Effector memory CD8-positive, alpha-beta T cell (primary cell): ENCODE results near the gene ADCY10.
"Not testable (repeated sequence)": the region's sequence is repeated elsewhere in the genome, so short reads cannot be mapped to it uniquely, and the experiment has no call there.

ENCODE experiments used
- ATAC-seq: fragments of 150-1000 bp; cut with Tn5 transposase; replicated peaks from 2 replicates; pipeline ENCODE4 v1.10.0; 2021; ENCODE audit warnings: mild to moderate bottlenecking, moderate library complexity
- DNase-seq, 3 experiments: peaks; one replicate each; pipeline ENCODE4 v3.0.0; 2021
- H3K27ac Mint-ChIP-seq, 2 donors: one replicate each; pipeline ENCODE4 v1.8.0; 2022; ENCODE audit warnings: mild to moderate bottlenecking in 2 of 2, mixed read lengths in 2 of 2, moderate library complexity in 2 of 2
- H3K27me3 Mint-ChIP-seq, 2 donors: one replicate each; pipeline ENCODE4 v1.8.0; 2022; ENCODE audit warnings: mixed read lengths in 2 of 2
- H3K36me3 Mint-ChIP-seq: one replicate; pipeline ENCODE4 v1.8.0; 2022; ENCODE audit warnings: mild to moderate bottlenecking, moderate library complexity, mixed read lengths; ENCODE audit not compliant: insufficient read depth
- H3K4me1 Mint-ChIP-seq, 2 donors: one replicate each; pipeline ENCODE4 v1.8.0; 2022; ENCODE audit warnings: low read depth in 2 of 2, mixed read lengths in 2 of 2
- H3K4me3 Mint-ChIP-seq, 2 donors: one replicate each; pipeline ENCODE4 v1.8.0; 2022; ENCODE audit warnings: mild to moderate bottlenecking in 2 of 2, mixed read lengths in 2 of 2, moderate library complexity in 2 of 2
- H3K9me3 Mint-ChIP-seq, 2 donors: one replicate each; pipeline ENCODE4 v1.8.0; 2022; ENCODE audit warnings: mixed read lengths in 2 of 2

Gene ADCY10

GRCh38 chr1:167869157-167870001, 44.6 kb downstream of the ADCY10 start:
- H3K27ac Mint-ChIP-seq, DNase-seq, H3K36me3 Mint-ChIP-seq, H3K27me3 Mint-ChIP-seq, H3K9me3 Mint-ChIP-seq, ATAC-seq, H3K4me3 Mint-ChIP-seq, H3K4me1 Mint-ChIP-seq: not testable (repeated sequence)

GRCh38 chr1:167866739-167867414, 47.1 kb downstream of the ADCY10 start:
- not testable (repeated sequence) for H3K36me3 Mint-ChIP-seq, DNase-seq, H3K27me3 Mint-ChIP-seq, H3K4me1 Mint-ChIP-seq, H3K4me3 Mint-ChIP-seq, H3K27ac Mint-ChIP-seq, H3K9me3 Mint-ChIP-seq, ATAC-seq

- not testable (repeated sequence) for H3K36me3 Mint-ChIP-seq, H3K9me3 Mint-ChIP-seq, ATAC-seq, H3K4me1 Mint-ChIP-seq, H3K27me3 Mint-ChIP-seq, H3K4me3 Mint-ChIP-seq, H3K27ac Mint-ChIP-seq, DNase-seq
These were observed 47.6 kb downstream of the ADCY10 start for GRCh38 chr1:167866326-167866725.

DNA sequence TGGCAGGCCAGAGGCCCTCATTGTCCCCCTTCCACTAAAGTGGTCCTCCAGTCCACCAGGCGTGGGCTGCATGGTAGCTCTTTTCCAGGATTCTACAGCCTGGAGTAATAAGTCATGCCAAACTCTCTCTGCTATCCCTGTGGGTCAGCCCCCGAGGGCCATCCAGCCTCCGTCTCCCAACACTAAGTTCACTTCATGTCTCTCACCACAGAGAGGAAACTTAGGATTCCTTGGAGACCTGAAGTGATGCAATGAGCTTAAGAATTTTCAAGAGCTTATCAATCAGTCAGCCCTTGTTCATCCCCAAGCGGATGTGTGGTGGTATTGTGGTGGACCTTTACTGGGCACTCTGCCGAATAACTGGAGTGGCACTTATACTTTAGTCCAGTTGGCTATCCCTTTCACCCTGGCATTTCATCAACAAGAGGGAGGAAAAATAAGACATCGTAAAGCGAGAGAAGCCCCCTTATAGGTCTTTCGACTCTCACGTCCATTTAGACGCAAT, 48.1 kb downstream of the ADCY10 start:
- H3K9me3 Mint-ChIP-seq, H3K4me3 Mint-ChIP-seq, H3K4me1 Mint-ChIP-seq, DNase-seq, ATAC-seq, H3K27ac Mint-ChIP-seq, H3K36me3 Mint-ChIP-seq, H3K27me3 Mint-ChIP-seq: not testable (repeated sequence)

- H3K27ac Mint-ChIP-seq, H3K4me1 Mint-ChIP-seq, H3K9me3 Mint-ChIP-seq, ATAC-seq, H3K4me3 Mint-ChIP-seq, H3K36me3 Mint-ChIP-seq, H3K27me3 Mint-ChIP-seq, DNase-seq: not testable (repeated sequence)
These were observed 48.7 kb downstream of the ADCY10 start for GRCh38 chr1:167865193-167865592.

GRCh38 chr1:167864392-167865032, 49.4 kb downstream of the ADCY10 start:
- Mint-ChIP-seq H3K27me3 (peaks cover 0 to 6% of the 10 kb centered on the region in 2 donors), H3K4me3 (no peak overlapping the region), H3K9me3 (no peaks in the 10 kb centered on the region), H3K36me3 (peaks cover 2% of the 10 kb centered on the region), H3K27ac (no peak overlapping the region), H3K4me1 (no peaks in the 10 kb centered on the region)
- DNase-seq = no peak
- ATAC-seq = no peak

- Mint-ChIP-seq H3K27ac (no peak overlapping the region), H3K4me1 (no peaks in the 10 kb centered on the region), H3K4me3 (no peak overlapping the region), H3K36me3 (peaks cover 2% of the 10 kb centered on the region), H3K27me3 (peaks cover 0 to 6% of the 10 kb centered on the region in 2 donors), H3K9me3 (no peaks in the 10 kb centered on the region)
- no peak for DNase-seq
- no peak for ATAC-seq
These were observed 50.0 kb downstream of the ADCY10 start for GRCh38 chr1:167863921-167864279.

DNA sequence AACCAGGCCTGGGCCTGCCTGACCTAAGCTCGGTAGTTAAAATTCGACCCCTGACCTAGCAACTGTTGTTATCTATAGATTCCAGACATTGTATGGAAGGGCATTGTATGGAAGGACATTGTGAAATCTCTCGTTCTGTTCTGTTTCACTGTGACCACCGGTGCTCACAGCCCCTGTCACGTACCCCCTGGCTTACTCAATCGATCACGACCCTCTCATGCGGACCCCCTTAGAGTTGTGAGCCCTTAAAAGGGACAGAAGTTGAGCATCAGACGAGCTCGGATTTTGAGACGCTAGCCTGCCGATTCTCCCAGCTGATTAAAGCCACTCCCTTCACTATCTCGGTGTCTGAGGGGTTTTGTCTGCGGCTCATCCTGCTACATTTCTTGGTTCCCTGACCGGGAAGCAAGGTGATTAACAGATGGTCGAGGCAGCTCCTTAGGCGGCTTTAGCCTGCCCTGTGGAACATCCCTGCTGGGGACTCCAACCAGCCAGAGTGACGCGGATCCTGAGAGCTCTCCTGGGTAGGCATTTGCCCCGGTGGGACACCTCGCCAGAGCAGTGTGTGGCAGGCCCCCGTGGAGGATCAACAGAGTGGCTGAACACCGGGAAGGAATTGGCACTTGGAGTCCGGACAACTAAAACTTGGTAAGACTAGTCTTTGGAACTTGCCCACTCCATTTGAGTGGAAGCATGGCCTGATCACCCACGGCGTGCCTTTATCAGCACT, 50.6 kb downstream of the ADCY10 start:
- H3K9me3 Mint-ChIP-seq, DNase-seq, H3K36me3 Mint-ChIP-seq, H3K4me3 Mint-ChIP-seq, H3K4me1 Mint-ChIP-seq, H3K27ac Mint-ChIP-seq, H3K27me3 Mint-ChIP-seq, ATAC-seq: not testable (repeated sequence)

DNA sequence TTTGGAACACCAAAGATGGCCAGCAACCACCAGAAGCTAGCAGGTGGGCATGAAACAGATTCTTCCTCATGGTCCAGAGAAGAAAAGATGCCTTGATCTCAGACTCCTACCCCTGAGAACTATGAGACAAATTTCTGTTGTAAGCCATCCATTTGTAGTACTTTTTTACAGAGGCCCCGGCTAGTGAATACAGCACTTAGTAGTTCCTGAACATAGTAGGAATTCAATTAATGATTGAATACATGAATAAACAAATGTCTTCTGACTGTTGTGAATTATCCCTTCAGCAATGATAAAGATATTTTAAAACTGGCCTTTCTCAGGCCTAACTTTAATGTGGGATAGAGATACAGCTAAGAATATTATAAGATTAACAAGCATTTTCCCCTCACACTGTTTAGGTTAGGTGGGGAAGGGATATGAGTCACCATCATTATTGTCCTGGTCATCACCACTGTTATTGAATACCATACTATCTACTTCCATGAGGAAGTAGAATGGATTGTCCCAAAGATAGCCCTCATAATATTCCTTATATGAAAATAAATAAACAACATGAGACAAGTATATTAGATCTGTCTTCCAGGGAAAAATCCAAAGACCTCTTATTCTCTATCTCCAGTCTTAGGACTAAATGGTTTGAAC, 51.4 kb downstream of the ADCY10 start:
- H3K27ac Mint-ChIP-seq = no peak overlapping the region
- no peaks in the 10 kb centered on the region for H3K4me1 Mint-ChIP-seq
- ATAC-seq = no peak
- H3K4me3 Mint-ChIP-seq = no peak overlapping the region
- no peak for DNase-seq
- H3K36me3 Mint-ChIP-seq = peaks cover 2% of the 10 kb centered on the region
- H3K27me3 Mint-ChIP-seq = peaks cover 0 to 6% of the 10 kb centered on the region in 2 donors
- H3K9me3 Mint-ChIP-seq = no peaks in the 10 kb centered on the region

- Mint-ChIP-seq H3K4me3 (no peak overlapping the region), H3K36me3 (peaks cover 2% of the 10 kb centered on the region), H3K9me3 (no peaks in the 10 kb centered on the region), H3K27ac (no peak overlapping the region), H3K4me1 (no peaks in the 10 kb centered on the region), H3K27me3 (peaks cover 0 to 6% of the 10 kb centered on the region in 2 donors)
- DNase-seq (no peak), ATAC-seq (no peak)
These were observed 52.1 kb downstream of the ADCY10 start for GRCh38 chr1:167861664-167862381.

DNA sequence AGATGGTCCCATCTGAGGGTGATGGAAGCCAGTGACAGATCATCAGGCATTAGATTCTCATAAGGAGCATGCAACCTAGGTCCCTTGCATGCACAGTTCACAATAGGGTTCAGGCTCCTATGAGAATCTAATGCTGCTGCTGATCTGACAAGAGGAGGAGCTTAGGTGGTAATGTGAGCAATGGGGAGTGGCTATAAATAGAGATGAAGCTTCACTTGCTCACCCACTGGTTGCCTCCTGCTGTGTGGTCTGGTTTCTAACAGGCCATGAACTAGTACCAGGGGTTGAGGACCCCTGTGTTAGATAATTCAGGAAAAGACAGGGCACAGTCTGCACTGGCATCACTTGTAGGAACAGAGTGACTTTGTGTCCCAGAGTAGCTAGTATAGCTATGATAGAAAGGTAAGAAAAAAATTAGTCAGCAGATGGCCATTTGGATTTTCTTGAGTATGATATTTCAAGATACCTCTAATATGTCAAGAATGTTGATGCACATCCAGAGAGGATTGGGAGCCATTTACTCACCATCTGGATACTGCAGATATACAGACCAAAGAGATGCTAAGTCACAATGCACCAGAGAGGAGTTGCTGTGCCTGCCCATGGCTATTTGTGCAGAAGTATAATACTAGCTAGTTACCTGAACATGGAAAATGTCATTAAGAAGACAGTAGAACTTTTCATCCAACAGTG, 53.6 kb downstream of the ADCY10 start:
- ATAC-seq (no peak), DNase-seq (no peak)
- H3K4me1 Mint-ChIP-seq = no peaks in the 10 kb centered on the region
- peaks cover 2% of the 10 kb centered on the region for H3K36me3 Mint-ChIP-seq
- no peak overlapping the region for H3K27ac Mint-ChIP-seq
- H3K9me3 Mint-ChIP-seq = no peaks in the 10 kb centered on the region
- H3K4me3 Mint-ChIP-seq = no peak overlapping the region
- H3K27me3 Mint-ChIP-seq = peaks cover 0 to 6% of the 10 kb centered on the region in 2 donors
